A673 (cell line): ENCODE results near the gene LSM3.

Experiments
- CTCF ChIP-seq: fragments of 300-800, 200-600 bp; sonication (generic); conservative IDR thresholded peaks from 2 replicates; pipeline ENCODE4 v1.5.1; 2017; ENCODE audit warnings: low read depth, mild to moderate bottlenecking, antibody characterized with exemption, low read length, moderate library complexity, mixed read lengths
- EZH2 ChIP-seq: fragments of 200-600 bp; sonication (generic); IDR thresholded peaks from 2 replicates; pipeline ENCODE4 v1.6.1; 2017; ENCODE audit warnings: borderline replicate concordance, low read depth, mild to moderate bottlenecking, mixed read lengths, antibody characterized with exemption, low read length; ENCODE audit not compliant: poor library complexity, severe bottlenecking

- no peak for TF ChIP-seq EZH2
- TF ChIP-seq CTCF = no peak
Observed at GRCh38 chr3:14169435-14169834, 9.2 kb upstream of the LSM3 start.
